ENCODE data around the gene PCP2.
"Not testable (repeated sequence)": the region's sequence is repeated elsewhere in the genome, so short reads cannot be mapped to it uniquely, and the experiment has no call there.

PCP2 gene

DNA sequence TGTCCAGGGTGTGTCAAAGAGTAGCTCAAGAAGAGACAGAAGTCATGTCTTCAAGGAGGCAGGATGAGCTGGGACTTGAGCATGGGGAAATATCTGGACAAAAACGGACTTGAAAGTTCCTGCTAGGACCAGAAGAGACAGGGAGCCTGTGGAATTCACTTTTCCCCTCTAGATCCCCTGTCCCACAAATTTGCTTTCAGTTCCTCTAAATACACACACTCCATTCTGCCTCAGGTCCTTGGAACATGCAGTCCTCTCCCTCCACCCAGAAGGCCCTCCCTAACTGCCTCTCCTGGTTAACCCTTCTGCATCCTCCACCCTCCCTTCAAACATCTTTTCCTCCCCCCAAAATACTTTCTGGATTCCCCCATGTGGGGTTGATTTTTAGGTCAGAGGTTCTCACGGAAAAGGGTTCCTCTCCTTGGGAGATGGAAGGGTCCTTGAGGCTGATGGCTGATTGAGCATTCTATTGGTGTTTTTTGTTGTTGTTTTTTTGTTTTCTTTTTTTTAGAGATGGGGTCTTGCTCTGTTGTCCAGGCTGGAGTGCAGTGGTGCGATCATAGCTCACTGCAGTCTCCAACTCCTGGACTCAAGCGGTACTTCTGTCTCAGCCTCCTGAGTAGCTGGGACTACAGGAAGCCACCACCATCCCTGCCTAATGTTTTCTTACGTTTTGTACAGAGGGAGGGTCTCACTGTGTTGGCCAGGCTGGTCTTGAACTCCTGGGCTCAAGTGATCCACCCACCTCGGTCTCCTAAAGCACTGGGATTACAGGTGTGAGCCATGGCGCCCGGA, 28.4 kb upstream of the PCP2 start:
- DNase-seq = no peak

DNA sequence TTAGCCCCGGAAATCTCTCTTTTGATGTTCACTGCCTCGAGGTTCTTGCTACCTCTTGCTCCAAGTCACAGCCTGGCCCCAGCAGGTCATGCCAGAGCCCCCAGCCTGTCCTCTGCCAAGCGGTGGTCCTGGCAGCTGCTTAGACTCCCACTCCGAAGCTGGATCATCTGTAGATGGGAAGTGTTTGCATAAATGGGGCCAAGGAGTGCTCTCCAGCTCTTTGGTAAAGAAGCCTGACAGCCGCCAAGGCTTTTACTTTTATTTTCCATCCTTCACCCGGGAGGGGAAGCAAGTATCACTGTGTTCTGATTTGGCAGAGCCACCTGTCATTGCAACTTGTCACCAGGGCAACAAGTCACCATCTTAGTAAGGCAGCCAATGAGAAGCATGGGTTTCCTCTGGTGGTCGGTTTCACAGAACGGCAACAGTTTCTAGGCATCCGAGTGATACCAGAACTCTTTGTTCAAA, 24.7 kb upstream of the PCP2 start:
- DNase-seq = no peak

DNA sequence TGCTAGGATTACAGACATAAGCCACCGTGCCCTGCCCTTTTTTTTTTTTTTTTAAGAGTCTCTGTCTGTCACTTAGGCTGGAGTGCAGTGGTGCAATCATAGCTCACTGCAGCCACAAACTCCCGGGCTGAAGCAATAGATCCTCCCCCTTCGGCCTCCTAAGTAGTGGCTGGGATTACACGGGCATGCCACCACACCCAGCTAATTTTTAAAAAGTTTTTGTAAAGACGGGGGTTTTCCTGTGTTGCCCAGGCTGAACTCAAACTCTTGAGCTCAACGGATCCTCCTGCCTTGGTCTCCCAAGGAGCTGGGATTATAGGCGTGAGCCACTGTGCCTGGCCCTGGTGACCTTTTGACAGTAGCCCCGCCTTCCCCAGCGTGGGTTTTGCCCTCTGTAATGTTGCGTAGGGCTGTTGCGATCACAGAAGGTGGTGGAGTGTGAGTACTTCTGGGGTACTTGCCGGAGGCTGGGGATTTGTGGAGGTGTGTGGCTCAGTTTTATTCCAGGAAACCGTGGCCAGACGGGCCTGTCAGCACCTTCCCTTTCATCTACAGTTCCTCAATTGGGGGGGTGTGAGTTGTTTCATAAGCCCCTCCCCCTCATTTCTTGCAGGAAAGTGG, 23.7 kb upstream of the PCP2 start:
- DNase-seq = no peak

DNA sequence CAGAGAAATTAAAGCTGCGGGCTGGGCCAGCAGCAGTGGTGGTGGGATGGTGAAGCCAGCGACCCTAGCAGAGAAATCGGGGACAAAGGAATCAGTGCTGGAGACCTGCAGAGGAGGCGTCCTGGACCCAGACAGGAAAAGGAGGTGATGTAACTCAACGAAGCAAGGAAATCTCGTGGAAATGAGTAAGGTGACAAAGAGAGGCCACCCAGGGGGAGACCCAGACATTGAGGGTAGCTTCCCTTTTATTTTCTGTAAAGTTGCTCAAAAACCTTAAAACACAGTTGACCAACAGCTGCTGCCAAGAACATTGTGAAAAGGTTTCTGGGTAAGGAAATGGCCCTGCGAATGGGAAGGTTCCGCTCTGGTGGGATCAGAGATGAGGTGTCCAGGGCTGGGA, 22.1 kb upstream of the PCP2 start:
- DNase-seq = no peak

DNA sequence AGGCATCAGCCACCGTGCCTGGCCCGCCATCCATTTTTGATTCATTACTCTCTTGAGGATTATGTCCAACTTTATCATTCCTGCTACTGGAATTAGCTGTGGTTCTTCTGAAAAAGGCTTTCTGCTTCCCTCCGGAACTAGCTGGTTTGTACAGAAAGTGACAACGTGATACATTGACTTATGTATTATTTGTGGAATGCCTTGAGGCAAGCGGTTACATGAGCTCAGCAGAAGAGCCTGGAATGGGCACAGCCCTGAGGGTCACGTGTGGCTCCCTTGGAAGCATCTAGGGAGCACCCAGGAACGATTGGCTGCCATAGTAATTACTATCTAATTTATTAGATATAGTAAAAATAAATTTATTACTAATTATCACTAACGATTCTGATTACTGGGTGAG, 20.9 kb upstream of the PCP2 start:
- DNase-seq = no peak

DNA sequence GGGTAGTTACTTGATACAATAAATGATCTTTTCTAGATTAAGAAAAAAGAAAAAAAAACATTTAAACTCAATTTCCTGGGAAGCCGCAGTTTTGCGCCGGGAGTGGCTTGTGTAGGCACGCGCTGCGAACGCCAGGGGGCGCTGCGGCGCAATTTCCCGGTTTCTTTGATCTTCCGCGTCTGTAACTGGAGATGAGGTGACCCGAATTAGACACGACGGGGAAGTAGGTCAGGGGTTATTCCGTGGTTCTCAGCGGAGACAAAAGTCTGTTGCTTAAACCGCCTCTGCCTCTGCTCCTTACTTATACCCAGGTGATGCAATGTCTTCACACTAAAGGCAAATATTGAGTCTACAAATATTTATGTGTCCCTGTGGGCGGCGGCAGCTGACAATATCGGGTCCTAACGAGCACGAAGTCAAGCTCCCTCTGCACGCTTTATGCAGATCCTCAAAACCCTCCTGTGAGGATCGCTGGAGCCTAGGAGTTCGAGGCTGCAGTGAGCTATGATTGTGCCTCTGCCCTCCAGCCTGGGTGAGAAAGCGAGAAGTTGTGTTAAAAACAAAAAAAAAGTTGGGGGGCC, 18.6 kb upstream of the PCP2 start:
- DNase-seq = peak; percentile 89

DNA sequence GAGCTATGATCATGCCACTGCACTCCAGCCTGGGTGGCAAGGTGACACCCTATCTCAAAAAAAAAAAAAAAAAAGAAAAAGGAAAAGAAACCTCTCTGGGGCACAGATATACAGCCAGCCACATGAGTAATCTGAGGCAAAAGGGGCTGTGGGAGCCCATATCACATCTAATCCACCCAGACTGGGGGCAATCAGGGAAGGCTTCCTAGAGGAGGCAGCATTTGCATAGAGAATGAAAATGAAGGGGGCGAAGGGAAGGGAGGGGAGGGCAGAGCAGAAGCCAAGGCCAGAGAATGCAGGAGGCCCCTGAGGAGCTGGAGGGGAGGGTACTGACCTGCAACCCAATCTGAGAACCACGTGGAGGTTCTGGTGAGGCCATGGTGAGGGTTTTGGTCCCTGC, 16.6 kb upstream of the PCP2 start:
- DNase-seq = no peak

DNA sequence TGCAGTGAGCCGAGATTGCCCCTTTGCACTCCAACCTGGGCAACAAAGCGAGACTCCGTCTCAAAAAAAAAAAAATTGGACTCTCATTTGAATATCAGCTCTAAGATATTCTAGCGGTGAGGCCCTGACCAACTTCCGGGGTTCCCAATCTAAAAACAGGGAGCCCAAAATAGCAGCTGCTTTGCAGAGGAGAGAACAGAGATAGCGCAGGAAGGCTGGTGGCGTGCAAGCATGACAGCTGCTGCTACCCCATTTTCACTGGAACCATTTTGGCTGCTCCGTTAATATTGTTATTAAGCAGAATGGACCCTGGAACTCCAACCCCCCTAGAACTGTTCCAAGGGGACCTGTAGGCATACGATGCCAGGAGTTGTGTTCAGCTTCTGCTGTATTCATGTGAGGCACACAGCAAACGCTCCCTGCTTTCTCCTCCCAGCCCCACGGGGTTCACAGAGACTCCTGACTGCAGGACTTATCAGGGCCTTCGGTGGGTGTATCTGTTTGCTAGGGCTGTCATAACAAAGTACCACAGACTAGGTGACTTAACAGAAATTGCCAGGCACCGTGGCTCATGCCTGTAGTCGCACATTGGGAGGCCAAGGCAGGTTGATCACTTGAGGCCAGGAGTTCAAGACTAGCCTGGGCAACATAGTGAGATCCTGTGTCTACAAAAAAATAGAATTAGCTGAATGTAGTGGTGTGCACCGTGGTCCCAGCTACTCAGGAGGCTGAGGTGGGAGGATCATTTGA, 14.9 kb upstream of the PCP2 start:
- DNase-seq = no peak

DNA sequence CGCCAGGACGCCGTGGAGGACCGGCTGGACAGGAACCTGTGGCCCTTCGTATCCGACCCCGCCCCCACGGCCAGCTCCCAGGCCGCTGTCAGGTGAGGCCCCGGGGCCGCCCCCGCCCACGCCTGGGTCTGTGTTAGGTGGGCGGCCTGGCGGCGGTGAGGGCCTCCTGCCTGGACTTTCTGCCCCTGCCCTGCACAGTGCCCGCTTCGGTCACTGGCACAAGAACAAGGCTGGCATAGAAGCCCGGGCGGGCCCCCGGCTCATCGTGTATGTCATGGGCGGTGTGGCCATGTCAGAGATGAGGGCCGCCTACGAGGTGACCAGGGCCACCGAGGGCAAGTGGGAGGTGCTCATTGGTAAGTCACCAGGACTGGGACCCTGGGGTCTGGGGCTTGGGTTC, 13.6 kb upstream of the PCP2 start:
- no peak for DNase-seq

DNA sequence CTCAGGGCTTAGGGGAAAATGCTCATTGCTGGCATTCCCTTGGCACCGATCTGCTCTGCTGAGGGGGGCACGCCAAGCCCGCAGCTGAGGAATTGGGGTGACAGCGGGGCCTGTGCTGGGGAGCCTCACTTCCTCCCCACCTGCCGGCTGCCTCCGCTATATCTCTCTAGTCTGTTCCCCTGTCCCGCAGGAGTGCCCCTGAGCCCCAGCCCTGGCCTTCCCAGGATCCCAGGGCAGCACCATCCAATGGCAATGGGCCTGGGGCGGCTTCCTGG, 12.8 kb upstream of the PCP2 start:
- no peak for DNase-seq

DNA sequence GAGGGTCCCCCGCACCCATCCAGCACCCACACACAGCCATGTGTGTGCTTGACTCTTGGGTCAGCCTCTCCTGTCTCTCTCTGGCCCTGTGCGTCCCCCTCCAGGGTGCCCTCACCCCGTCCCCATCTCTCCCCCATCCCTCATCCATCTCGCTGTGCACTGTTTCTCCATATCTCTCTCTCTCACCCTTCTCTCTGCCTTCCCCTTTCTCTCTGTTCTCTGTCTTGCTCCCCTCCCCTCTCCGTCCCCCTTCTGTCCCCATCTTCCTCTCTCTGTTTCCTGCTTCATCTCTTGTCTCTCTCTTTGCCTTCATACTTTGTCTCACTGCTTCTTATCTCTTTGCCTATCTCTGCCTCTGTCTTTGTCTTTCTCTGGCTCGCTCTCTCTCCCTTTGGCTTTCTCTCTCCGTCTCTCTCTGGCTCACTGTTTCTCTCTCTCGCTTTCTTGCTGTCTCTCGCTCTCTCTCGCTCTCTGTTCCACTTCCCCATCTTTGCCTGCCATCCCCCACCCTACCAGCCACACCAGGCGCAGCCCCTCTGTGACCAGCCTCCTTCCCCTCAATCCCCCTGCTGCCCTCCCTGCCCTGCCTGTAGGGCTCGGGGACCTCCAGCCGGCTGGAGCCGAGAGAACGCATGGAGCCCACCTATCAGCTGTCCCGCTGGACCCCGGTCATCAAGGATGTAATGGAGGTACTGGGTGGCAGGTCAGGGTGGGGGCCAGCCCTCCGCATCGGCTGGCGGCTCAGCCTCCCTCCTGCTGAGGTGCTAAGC, 12.3 kb upstream of the PCP2 start:
- DNase-seq = no peak

DNA sequence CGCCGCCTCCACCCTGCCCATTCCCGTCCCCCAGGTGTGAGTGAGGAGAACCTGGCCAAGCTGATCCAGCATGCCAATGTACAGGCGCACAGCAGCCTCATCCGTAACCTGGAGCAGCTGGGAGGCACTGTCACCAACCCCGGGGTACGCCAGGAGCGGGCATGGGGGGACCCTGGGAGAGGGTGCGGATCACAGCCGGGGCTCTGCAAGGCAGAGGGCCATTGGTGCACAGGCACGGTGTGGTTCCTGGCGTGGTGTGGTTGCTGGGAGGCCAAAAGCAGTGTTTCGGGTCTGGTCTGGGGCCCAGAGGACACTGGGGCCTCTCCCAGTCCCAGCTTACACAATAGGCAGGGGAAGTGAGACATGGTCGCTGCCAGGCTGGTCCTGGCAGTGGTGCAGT, 11.6 kb upstream of the PCP2 start:
- no peak for DNase-seq

DNA sequence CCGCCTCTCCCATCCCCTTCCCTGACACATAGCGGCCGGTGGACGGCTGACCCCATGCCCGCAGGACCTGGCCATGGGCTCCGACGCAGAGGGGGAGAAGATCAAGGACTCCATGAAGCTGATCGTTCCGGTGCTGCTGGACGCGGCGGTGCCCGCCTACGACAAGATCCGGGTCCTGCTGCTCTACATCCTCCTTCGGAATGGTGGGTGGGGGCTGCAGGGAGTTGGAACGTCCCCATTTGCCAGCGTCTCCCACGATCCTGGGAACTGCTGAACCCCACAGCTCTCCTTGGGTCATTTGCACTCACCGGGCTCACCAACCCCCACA, 11.0 kb upstream of the PCP2 start:
- DNase-seq = no peak

DNA sequence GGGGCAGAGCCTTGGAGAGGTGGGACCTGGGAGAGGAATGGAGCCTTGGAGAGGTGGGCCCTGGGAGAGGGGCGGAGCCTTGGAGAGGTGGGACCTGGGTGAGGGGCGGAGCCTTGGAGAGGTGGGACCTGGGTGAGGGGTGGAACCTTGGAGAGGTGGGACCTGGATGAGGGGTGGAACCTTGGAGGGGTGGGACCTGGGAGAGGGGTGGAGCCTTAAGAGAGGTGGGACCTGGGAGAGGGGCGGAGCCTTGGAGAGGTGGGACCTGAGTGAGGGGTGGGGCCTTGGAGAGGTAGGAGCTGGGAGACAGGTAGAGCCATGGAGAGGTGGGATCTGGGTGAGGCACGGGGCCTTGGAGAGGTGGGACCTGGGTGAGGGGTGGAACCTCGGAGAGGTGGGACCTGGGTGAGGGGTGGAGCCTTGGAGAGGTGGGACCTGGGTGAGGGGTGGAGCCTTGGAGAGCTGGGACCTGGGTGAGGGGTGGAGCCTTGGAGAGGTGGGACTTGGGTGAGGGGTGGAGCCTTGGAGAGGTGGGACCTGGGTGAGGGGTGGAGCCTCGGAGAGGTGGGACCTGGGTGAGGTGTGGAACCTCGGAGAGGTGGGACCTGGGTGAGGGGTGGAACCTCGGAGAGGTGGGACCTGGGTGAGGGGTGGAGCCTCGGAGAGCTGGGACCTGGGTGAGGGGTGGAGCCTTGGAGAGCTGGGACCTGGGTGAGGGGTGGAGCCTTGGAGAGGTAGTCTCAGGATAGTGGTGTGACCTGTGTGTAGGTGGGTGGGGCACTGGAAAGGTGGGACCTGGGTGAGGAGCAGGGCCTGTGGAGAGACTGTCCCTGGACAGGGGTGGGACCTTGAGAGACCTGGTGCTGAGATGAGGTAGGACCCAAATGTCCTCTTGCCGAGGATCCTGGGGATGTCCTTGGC, 10.4 kb upstream of the PCP2 start:
- DNase-seq = not testable (repeated sequence)

DNA sequence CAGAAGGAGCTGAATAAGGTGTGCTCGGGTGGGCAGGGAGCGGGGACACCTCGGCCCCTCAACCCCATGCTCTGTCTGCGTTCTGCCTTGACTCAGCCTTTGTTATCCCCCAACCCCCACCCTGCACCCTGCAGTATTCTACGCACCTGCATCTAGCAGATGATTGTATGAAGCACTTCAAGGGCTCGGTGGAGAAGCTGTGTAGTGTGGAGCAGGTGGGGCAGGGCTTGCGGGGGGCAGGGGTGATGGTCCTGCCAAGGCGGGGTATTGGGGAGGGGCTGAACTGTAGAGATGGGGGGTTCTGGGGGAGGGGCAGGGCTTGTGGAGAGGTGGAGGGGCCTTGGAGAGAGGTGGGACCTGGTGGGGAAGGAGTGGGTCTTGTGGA, 9.5 kb upstream of the PCP2 start:
- DNase-seq = no peak

DNA sequence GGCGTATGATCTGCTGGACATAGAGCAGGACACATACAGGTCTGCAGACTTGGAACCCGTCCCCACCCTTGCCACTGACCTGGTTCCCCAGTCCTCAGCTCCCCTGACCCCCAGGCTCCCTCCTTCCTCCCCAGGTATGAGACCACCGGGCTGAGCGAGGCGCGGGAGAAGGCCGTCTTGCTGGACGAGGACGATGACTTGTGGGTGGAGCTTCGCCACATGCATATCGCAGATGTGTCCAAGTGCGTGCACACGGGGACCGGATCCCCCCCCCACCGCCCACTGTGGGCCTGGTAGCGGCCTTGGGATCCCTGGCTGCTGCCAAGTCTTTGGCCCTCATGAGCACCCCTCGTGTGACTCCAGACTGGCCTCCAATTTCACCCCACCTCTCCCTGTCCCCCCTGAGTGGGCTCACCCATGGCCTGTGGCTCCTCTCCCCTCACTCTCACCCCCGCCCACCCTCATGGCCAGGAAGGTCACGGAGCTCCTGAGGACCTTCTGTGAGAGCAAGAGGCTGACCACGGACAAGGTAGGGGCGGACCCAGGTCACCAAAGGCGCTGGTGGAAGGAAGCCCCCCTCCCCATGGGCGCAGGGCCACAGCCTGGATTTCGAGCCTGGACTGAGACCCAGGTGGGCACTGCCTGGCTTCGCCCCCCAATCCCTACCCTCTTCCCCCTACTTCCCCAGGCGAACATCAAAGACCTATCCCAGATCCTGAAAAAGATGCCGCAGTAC, 8.9 kb upstream of the PCP2 start:
- no peak for DNase-seq

DNA sequence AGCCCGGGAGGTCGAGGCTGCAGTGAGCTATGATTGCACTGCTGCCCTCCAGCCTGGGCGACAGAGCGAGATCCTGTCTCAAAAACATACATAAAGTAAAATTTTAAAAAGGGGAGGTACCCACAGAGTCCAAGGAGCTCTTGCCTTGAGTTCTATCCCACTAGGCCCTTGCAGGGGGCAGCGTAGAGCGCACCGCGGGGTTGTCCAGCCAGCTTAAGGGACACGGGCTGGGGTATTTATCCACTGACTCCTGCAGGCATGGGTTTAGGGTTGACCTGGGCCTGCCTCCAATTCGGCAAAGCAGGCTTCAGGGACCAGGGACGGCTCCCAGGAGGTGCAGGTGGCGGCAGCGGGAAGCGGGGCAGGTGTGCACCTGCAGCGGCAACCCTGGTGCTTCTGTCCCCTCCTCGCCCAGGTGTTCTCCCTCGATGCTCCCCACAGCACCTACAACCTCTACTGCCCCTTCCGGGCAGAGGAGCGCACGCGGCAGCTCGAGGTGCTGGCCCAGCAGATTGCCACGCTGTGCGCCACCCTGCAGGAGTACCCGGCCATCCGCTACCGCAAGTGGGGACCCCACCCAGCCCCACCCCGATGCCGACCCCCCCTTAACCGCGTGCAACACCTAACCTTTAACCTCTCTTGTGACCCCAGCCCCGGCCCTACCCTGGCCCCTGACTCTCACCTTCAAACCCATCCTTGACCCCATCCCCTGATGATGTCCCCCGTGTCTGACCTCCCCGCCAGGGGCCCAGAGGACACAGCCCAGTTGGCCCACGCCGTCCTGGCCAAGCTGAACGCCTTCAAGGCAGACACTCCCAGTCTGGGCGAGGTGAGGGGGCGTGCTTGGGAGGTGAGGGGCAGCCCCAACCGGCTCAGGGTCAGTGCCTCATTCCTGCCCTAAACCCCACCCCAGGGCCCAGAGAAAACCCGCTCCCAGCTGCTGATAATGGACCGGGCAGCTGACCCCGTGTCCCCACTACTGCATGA, 8.1 kb upstream of the PCP2 start:
- DNase-seq = no peak

DNA sequence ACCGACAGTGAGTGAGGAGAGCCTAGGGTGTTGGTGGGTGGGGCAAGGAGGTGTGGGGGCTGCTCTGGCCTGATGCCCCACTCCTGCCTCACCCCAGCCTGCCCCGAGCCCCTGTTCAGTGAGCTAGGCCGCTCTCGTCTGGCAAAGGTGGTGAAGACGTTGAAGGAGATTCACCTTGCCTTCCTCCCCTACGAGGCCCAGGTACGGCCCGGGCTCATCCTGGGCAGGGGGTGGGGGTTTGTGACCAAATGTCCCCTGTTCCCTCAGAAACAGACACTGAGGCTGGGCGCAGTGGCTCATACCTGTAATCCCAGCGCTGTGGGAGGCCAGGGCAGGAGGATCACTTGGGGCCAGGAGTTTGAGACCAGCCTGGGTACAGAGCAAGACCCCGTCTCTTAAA, 7.3 kb upstream of the PCP2 start:
- no peak for DNase-seq

DNA sequence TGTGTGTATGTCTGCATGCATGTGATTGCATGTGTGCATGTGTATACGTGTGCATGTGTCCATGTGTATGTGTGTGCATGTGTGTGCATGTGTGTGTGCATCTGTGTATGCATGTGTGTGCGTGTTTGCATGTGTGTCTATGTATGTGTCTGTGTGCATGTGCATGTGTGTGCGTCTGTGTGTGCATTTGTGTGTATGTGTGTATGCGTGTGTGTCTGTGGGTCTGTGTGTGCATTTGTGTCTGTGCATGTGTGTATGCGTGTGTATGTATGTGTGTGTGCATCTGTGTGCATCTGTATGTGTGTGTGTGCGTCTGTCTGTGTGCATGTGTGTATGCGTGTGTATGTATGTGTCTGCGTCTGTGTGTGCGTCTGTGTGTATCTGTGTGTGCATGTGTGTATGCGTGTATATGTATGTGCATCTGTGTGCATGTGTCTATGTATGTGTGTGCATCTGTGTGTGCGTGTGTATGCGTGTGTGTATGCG, 6.4 kb upstream of the PCP2 start:
- DNase-seq = no peak

All from NCI-H69 (cell line).